Stimulated activated CD4-positive, alpha-beta T cell treated with anti-CD3 and anti-CD28 coated beads, Interleukin-1b, Interleukin-23, amount 100 ng/mL, for 24 hours (primary cell): ENCODE results near the gene MSX2.

ENCODE experiments used
- DNase-seq, 4 experiments: peaks; one replicate each; pipeline ENCODE4 v3.0.0-alpha.2; 2020; ENCODE audit warnings: low read depth in 4 of 4, low spot score in 1 of 4

The MSX2 gene

GRCh38 chr5:174718880-174719610, 5.3 kb upstream of the MSX2 start:
- DNase-seq: no peak

GRCh38 chr5:174719793-174720611, 4.4 kb upstream of the MSX2 start:
- no peak for DNase-seq

GRCh38 chr5:174720612-174721529, 3.5 kb upstream of the MSX2 start:
- no peak for DNase-seq

- DNase-seq: no peak
These were observed 2.6 kb upstream of the MSX2 start for GRCh38 chr5:174721530-174722432.

GRCh38 chr5:174722500-174722899, 1.9 kb upstream of the MSX2 start:
- DNase-seq: no peak

DNA sequence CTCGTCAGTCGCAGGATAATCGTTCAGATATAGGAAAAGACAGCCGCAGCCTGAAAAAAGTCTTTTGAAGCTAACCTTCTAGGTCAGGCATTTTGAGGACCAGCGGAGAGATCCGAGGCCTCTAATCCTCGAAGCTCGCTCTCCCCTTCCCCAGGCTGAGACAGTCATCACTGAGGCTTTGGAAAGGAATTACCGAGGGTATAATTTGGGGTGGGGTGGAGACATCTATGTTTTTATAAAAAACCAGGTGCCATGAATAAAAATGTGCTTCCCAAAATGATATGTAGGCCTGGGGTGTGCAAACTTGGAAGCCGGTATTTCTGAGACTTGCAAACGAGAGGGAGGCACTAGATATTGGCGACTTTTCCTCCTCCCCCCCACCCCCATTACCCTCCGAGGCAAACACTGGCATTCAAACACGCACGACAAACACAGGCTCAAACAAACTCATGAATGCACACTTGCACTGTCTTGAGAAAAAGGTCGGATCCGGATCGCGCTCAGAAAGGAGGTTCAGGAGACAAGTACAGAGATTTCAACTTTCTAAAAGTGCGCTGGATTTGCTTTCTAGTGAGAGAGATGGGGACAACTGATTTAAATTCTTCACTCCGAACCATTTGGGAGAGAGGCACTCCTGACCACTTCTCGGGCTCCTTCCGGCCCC, 935 bp upstream of the MSX2 start:
- DNase-seq: no peak

- DNase-seq: no peak
These were observed 351 bp upstream of the MSX2 start for GRCh38 chr5:174723979-174724483.

DNA sequence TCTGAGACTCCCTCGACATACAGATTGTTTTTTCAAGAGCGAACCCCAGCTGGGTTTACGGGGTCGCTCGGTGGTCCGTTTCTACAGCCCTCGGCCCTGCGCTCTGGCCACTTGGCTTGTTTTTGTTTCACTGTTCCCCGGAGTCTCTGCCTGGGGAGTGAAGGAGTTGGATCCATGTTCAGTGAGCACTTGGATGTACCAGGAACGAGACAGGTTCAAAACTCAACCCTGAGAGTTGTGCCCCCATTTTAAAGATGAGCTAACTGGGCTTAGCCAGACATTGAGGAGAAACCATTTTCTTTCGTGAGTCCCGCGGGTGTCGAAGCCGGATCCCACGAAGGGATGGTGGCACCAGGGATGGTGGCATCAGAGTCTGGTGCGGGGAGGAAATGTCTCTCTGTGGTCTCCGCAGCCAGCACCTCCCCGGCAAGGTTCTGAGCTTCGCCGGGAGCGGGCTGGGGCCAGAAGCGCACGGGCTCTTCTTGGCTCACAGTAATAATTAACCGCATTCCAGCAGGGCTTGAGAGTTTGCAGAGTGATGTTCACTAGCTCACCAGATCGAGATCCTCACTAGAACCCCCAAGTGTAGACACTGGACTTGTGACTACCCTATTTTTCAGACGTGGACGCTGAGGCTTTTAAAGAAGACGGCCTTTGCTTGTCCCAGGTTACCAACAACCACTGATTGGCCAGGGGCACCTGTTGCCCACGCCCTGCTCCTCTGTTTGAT, 1.0 kb downstream of the MSX2 start:
- DNase-seq: no peak

DNA sequence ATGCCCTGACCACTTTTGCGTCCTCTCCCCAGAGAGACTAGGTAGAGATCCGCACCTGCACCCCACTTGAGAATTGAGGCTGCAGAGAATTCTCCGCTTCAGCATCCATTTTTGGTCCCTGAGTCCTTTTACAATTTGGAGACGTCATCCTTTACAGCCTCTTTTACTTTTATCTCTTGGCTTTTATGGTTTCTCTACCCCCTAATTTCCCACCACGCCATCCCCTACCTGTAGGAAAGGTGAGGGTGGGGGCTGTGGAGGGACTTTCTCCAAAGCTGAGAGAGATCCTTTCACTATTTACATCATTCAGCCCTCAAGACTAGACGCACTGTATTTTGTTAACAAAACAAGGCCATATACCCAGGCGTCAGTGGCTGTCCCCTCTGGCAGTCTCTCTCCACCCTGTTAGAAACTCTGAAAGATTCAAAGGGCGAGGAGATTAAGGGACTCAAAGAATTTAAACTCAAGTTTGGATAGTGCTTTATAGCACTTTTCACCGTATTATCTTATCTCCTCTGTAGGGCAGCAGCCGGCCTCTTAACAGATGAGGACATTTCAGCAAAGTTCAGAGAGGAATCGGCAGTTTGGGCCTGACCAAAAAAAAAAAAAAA, 1.7 kb downstream of the MSX2 start:
- DNase-seq: no peak

DNA sequence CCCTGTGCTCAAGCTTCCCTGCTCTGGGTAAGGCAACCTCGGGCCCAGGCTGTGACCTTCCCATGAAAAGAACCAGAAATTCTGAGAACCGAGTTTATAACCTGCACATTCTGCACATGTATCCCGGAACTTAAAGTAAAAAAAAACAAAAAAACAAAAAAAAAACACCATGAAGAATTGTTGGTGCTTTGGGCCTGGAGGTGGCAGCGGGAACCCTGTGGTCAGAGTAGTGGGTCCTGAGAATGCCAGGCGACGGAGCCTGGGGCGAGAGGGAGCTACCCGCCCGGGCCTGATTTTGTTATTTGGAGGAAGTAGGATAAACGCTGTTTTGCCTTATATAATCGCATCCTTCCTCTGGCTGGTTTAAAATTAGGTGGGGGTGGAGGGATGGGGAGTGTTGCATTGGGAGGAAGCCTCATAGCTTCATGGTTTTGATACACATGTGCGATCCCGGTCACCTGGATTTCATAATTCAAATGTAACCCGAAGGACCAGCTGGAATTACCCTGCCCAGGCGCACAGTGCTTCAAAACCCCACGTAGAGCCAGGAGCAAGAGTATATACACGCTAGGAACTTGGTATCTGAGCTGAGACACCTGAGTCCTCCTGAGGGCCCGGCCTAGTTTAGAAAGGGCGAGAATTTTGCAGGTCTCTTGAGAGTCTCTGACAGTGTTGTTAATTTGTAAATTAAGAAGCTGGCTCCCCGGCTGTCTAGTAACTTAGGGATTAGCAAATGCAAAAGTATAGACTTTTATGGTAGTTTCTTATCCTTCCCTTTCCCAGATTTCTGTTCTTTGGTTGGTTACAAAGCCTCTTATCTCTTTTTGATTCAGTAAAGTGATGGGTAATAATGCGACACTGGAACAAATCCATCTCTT, 2.8 kb downstream of the MSX2 start:
- DNase-seq: no peak

DNA sequence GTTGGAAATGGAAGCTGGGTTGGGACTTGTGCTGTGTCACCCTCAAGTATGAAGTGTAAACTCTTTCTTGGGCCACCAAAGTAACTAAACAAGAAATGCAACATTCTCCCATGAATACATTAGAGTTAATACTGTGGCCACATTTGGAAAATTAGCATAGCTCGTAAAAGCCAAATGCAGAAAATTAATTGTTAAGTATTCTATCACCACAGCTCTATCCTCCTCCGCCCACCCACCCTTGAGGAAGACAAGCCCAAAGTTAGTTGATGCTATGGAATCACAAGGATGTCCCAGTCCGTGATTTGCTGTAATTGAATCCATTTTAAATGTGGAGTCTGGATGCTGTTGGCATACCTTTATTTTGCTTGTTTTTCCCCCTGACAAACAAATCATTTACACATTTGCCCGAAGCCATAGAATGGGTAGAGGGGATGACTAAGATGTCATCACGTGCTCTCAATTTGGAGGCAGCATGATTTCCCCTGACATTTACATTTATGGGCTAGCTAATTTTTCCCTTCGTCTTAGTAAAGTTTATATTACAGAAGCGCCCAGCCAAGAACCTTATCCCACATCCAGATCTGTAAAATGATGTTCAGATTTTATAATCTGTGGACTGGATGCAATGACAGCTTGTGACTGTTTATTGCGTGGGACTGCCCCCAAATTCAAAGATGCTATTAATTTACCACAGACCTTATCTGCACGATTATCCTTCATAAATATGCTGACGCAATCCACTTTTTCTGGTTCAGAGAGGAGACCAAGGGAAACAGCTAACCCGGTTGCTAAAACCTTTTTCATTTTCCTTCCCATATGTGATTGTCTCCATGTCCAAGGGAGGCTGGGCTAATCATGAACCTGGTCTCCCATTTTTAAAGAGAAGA, 3.7 kb downstream of the MSX2 start:
- DNase-seq: no peak

DNA sequence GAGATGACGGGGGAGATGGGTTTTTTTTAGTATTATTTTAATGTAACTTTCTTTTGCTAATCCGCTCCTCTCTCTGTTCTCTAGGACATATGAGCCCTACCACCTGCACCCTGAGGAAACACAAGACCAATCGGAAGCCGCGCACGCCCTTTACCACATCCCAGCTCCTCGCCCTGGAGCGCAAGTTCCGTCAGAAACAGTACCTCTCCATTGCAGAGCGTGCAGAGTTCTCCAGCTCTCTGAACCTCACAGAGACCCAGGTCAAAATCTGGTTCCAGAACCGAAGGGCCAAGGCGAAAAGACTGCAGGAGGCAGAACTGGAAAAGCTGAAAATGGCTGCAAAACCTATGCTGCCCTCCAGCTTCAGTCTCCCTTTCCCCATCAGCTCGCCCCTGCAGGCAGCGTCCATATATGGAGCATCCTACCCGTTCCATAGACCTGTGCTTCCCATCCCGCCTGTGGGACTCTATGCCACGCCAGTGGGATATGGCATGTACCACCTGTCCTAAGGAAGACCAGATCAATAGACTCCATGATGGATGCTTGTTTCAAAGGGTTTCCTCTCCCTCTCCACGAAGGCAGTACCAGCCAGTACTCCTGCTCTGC, 4.8 kb downstream of the MSX2 start:
- DNase-seq: no peak

DNA sequence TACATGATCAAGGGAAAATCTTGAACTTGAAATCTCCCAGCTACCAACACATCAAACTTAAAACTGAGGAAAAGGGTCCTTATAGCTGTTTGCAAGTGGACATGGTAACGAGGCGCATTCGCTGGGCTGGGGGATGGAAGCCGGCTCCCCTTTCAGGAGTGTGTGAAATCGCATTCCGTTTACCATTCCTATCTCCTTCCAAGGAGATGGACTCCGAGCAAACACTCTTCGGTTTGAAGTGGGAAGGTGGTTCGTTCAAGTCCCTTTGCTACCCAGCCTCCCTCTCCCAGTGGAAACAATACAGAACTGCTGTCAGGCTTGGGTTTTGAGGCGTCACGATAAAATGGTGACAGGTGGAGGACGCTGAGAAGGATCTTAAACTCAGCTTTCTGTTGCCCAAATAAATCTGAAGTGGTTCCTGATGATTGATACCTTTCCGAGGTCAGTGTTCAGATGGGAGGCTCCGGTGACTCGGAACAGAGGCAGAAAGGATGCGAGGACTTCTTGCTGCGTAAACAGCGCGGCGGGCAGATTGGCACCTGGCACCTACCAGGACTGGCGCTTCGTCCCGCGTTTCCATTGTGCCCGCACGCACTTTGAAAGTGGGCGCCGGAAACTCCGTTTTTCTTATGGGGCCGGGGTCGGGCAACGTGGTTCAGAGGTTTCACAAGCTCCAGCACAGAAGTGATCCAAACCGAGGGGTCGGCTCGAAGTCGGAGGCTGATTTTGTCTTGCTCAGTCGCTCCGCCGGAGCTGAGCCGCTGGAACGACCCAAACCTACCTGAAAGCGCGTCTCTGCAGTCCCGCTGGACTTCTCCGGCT, 7.0 kb downstream of the MSX2 start:
- no peak for DNase-seq

GRCh38 chr5:174732036-174733020, 7.9 kb downstream of the MSX2 start:
- DNase-seq: no peak
